Measurements from ENCODE around the gene STMP1.

DNA sequence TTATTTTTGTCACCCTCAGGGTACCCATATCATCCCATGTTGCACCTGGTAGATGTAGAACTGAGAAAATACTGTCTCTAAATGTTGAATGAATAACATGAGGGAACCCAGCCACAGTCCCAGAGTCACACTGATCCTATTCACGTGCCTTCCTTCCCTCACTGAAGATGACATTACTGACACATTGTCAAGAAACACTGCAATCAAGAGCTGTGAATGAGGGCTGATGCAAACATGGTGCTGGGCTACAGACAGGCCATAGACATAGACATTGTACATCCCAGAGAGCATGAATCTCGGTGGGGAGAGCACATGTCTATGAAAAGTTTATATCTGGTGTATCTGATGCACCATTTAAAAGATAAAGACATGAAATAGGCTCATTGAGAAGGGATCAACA lies 55.9 kb downstream of the STMP1 start:
- no peak for TF ChIP-seq CTCF (IDR thresholded peaks at IDR 0.05)
- no peak for TF ChIP-seq POLR2A (IDR thresholded peaks at IDR 0.05)

Measured in adrenal gland (tissue), 5 donors.